Mesothelial cell of epicardium (in vitro differentiated cells): ENCODE results near the gene KRTAP5-9. TPM values are rescaled to one million over a fixed set of nuclear protein-coding genes. Genes with fewer than 3 reads are reported as not detected.

Source experiments
- DNase-seq, 2 experiments: peaks; one replicate each; pipeline ENCODE4 v3.0.0; 2021; ENCODE audit warnings: low spot score in 2 of 2; ENCODE audit not compliant: unreplicated experiment in 2 of 2
- H3K27ac Mint-ChIP-seq: 2 replicates; pipeline ENCODE4 v1.8.0; 2021; ENCODE audit warnings: mixed read lengths
- H3K27me3 Mint-ChIP-seq: 2 replicates; pipeline ENCODE4 v1.8.0; 2021; ENCODE audit warnings: low read depth, mixed read lengths
- H3K36me3 Mint-ChIP-seq: 2 replicates; pipeline ENCODE4 v1.8.0; 2021; ENCODE audit warnings: mixed read lengths
- H3K4me1 Mint-ChIP-seq: 2 replicates; pipeline ENCODE4 v1.8.0; 2021; ENCODE audit warnings: mixed read lengths
- H3K4me3 Mint-ChIP-seq: 2 replicates; pipeline ENCODE4 v1.8.0; 2021; ENCODE audit warnings: mild to moderate bottlenecking, moderate library complexity, mixed read lengths
- H3K9me3 Mint-ChIP-seq: 2 replicates; pipeline ENCODE4 v1.8.0; 2021; ENCODE audit warnings: mixed read lengths
- CTCF ChIP-seq: fragments of 200-600 bp; sonication (generic); IDR thresholded peaks from one replicate; pipeline ENCODE4 v1.5.0; 2021; ENCODE audit warnings: antibody characterized with exemption; ENCODE audit not compliant: unreplicated experiment
- total RNA-seq: library from RNA; stranded (reverse); gene quantifications from 3 replicates; pipeline ENCODE4 v1.2.1, GENCODE V29; 2021

KRTAP5-9 gene
- total RNA-seq, 1 donor from 2014 or later: 0.65 TPM

- H3K9me3 Mint-ChIP-seq: peaks cover 18% of the 10 kb centered on the region
- H3K36me3 Mint-ChIP-seq: no peaks in the 10 kb centered on the region
- H3K4me1 Mint-ChIP-seq: peaks cover 6% of the 10 kb centered on the region
- no peak overlapping the region for H3K4me3 Mint-ChIP-seq
- no peak for TF ChIP-seq CTCF
- H3K27ac Mint-ChIP-seq: no peak overlapping the region
- DNase-seq: no peak
- peaks cover 10% of the 10 kb centered on the region for H3K27me3 Mint-ChIP-seq
Observed at GRCh38 chr11:71543866-71544265, 4.4 kb upstream of the KRTAP5-9 start.

GRCh38 chr11:71544525-71545214 lies 3.5 kb upstream of the KRTAP5-9 start:
- no peak for DNase-seq
- Mint-ChIP-seq H3K4me1 (peaks cover 6% of the 10 kb centered on the region), H3K27me3 (peaks cover 18% of the 10 kb centered on the region), H3K36me3 (no peaks in the 10 kb centered on the region), H3K9me3 (peaks cover 18% of the 10 kb centered on the region), H3K27ac (no peak overlapping the region), H3K4me3 (no peak overlapping the region)
- no peak for TF ChIP-seq CTCF

GRCh38 chr11:71545405-71545966 lies 2.7 kb upstream of the KRTAP5-9 start:
- no peak for TF ChIP-seq CTCF
- Mint-ChIP-seq H3K4me1 (peaks cover 6% of the 10 kb centered on the region), H3K9me3 (peaks cover 18% of the 10 kb centered on the region), H3K27me3 (peaks cover 19% of the 10 kb centered on the region), H3K36me3 (no peaks in the 10 kb centered on the region), H3K4me3 (no peak overlapping the region), H3K27ac (no peak overlapping the region)
- DNase-seq: no peak

GRCh38 chr11:71548716-71549151 lies 514 bp downstream of the KRTAP5-9 start:
- no peak for DNase-seq
- no peak overlapping the region for H3K27ac Mint-ChIP-seq
- no peaks in the 10 kb centered on the region for H3K4me1 Mint-ChIP-seq
- no peak for TF ChIP-seq CTCF
- no peaks in the 10 kb centered on the region for H3K36me3 Mint-ChIP-seq
- H3K27me3 Mint-ChIP-seq: peaks cover 22% of the 10 kb centered on the region
- H3K4me3 Mint-ChIP-seq: no peak overlapping the region
- H3K9me3 Mint-ChIP-seq: peaks cover 7% of the 10 kb centered on the region

GRCh38 chr11:71551711-71552110 lies 3.5 kb downstream of the KRTAP5-9 start:
- Mint-ChIP-seq H3K27ac (no peak overlapping the region), H3K27me3 (peaks cover 22% of the 10 kb centered on the region), H3K4me3 (no peak overlapping the region), H3K4me1 (no peaks in the 10 kb centered on the region), H3K9me3 (no peaks in the 10 kb centered on the region), H3K36me3 (no peaks in the 10 kb centered on the region)
- DNase-seq: no peak
- no peak for TF ChIP-seq CTCF
